ENCODE data around the gene STON1.

The STON1 gene

DNA sequence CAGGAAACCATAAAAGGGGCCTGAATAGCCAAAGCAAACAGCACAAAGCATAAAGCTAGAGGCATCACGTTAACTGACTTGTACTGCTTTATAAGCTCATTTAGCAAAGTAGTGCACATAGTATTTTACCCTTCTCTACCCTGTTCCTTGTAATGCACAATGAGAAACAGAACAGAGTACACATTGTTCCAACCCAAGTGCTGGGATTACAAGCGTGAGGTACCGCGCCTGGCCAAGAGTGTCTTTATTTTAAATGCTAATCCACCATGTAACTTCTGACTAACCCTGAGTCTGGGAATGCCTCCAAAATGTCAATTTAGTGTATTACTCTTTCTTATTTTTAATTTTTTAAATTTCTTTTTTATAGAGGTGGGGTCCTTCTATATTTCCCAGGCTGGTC is 46.4 kb upstream of the STON1 start:
- Histone ChIP-seq H4K20me1 (ENCODE audit: insufficient read depth) (no peaks in the 10 kb centered on the region), H3K4me1 (ENCODE audit: low read depth, poor library complexity, severe bottlenecking) (no peaks in the 10 kb centered on the region), H3K36me3 (ENCODE audit: insufficient read depth) (no peaks in the 10 kb centered on the region), H3K9ac (no peak overlapping the region), H2AFZ (ENCODE audit: low read depth) (no peak overlapping the region), H3K27ac (no peak overlapping the region), H3K4me2 (no peak overlapping the region), H3K4me3 (IDR thresholded peaks at IDR 0.05; ENCODE audit: insufficient read depth, low read depth, low read length) (no peak overlapping the region), H3K79me2 (ENCODE audit: insufficient read depth, low read depth) (no peaks in the 10 kb centered on the region), H3K27me3 (ENCODE audit: insufficient read depth, low read depth) (no peaks in the 10 kb centered on the region)
- TF ChIP-seq, protein P1, sequence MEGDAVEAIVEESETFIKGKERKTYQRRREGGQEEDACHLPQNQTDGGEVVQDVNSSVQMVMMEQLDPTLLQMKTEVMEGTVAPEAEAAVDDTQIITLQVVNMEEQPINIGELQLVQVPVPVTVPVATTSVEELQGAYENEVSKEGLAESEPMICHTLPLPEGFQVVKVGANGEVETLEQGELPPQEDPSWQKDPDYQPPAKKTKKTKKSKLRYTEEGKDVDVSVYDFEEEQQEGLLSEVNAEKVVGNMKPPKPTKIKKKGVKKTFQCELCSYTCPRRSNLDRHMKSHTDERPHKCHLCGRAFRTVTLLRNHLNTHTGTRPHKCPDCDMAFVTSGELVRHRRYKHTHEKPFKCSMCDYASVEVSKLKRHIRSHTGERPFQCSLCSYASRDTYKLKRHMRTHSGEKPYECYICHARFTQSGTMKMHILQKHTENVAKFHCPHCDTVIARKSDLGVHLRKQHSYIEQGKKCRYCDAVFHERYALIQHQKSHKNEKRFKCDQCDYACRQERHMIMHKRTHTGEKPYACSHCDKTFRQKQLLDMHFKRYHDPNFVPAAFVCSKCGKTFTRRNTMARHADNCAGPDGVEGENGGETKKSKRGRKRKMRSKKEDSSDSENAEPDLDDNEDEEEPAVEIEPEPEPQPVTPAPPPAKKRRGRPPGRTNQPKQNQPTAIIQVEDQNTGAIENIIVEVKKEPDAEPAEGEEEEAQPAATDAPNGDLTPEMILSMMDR (conservative IDR thresholded peaks at IDR 0.05; ENCODE audit: low read depth, low read length): no peak

DNA sequence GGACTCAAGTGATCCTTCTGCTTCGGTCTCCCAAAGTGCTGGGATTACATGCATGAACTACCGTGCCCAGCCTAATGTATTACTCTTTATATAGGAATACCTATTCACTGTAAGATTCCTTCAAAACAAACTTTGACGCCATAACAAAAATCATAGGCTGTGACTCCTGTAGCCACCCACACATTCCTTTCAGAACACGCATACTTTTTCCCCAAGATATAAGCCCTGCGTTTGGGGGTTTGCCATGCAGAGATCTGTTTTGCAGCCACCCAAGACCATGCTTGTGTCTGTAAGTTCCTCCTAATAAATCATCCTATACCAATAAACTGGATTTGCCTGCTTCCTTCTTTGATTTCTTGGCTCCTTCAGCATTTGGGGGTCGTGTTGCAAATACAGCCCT is 46.0 kb upstream of the STON1 start:
- no peaks in the 10 kb centered on the region for H3K36me3 ChIP-seq (ENCODE audit: insufficient read depth)
- H3K9ac ChIP-seq: no peak overlapping the region
- H3K4me1 ChIP-seq (ENCODE audit: low read depth, poor library complexity, severe bottlenecking): no peaks in the 10 kb centered on the region
- H3K27ac ChIP-seq: no peak overlapping the region
- no peaks in the 10 kb centered on the region for H3K79me2 ChIP-seq (ENCODE audit: insufficient read depth, low read depth)
- H4K20me1 ChIP-seq (ENCODE audit: insufficient read depth): no peaks in the 10 kb centered on the region
- no peak overlapping the region for H2AFZ ChIP-seq (ENCODE audit: low read depth)
- no peak overlapping the region for H3K4me3 ChIP-seq (IDR thresholded peaks at IDR 0.05; ENCODE audit: insufficient read depth, low read depth, low read length)
- no peaks in the 10 kb centered on the region for H3K27me3 ChIP-seq (ENCODE audit: insufficient read depth, low read depth)
- TF ChIP-seq, protein P1 (conservative IDR thresholded peaks at IDR 0.05; ENCODE audit: low read depth, low read length): no peak
- no peak overlapping the region for H3K4me2 ChIP-seq

DNA sequence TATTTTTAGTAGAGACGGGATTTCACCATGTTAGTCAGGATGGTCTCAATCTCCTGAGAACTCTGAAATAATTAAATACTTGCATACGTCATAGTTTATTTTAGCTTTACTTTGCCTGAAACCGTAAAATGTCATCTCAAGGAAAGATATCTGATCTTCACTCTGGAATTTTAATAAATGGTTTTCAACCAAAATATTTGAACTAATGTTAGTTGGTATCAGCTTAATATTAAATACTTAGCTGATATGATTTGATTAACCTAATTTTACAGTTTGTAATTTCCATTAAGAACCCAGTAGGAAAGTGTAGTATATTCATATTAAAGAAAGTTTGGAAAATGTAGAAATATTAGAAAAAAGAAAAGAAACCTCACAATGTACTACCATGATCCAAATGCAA is 41.4 kb upstream of the STON1 start:
- Histone ChIP-seq H3K4me1 (ENCODE audit: low read depth, poor library complexity, severe bottlenecking) (no peaks in the 10 kb centered on the region), H3K9ac (no peak overlapping the region), H3K4me2 (no peak overlapping the region), H3K4me3 (IDR thresholded peaks at IDR 0.05; ENCODE audit: insufficient read depth, low read depth, low read length) (no peak overlapping the region), H2AFZ (ENCODE audit: low read depth) (no peak overlapping the region), H3K79me2 (ENCODE audit: insufficient read depth, low read depth) (no peaks in the 10 kb centered on the region), H3K27me3 (ENCODE audit: insufficient read depth, low read depth) (no peaks in the 10 kb centered on the region), H3K36me3 (ENCODE audit: insufficient read depth) (no peaks in the 10 kb centered on the region), H4K20me1 (ENCODE audit: insufficient read depth) (no peaks in the 10 kb centered on the region), H3K27ac (no peak overlapping the region)
- TF ChIP-seq, protein P1 (conservative IDR thresholded peaks at IDR 0.05; ENCODE audit: low read depth, low read length): no peak

DNA sequence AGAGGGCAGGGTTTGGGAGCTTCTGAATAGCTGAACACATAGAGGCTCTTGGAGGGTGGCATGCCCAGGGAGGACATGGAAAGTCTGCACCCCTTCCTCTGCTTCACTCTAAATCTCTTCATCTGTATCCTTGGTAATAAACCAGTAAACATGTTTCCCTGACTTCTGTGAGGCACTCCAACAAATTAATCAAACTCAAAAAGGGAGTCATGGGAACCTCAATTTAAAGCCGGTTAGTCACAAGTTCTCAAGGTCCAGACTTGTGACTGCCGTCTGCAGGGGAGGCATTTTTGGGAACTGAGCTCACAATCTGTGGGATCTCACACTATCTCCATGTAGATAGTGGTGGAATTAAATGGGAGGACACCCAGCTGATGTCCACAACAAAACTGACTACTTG is 33.1 kb upstream of the STON1 start:
- Histone ChIP-seq H4K20me1 (ENCODE audit: insufficient read depth) (no peaks in the 10 kb centered on the region), H2AFZ (ENCODE audit: low read depth) (no peak overlapping the region), H3K4me3 (IDR thresholded peaks at IDR 0.05; ENCODE audit: insufficient read depth, low read depth, low read length) (no peak overlapping the region), H3K9ac (no peak overlapping the region), H3K79me2 (ENCODE audit: insufficient read depth, low read depth) (no peaks in the 10 kb centered on the region), H3K36me3 (ENCODE audit: insufficient read depth) (no peaks in the 10 kb centered on the region; the same call in 1 of the 2 replicates), H3K27me3 (ENCODE audit: insufficient read depth, low read depth) (no peaks in the 10 kb centered on the region), H3K4me1 (ENCODE audit: low read depth, poor library complexity, severe bottlenecking) (no peaks in the 10 kb centered on the region), H3K27ac (no peak overlapping the region), H3K4me2 (no peak overlapping the region)
- TF ChIP-seq, protein P1 (conservative IDR thresholded peaks at IDR 0.05; ENCODE audit: low read depth, low read length): no peak
